ENCODE results near the gene CDKN1C. TPM values are rescaled to one million over a fixed set of nuclear protein-coding genes. Genes with fewer than 3 reads are reported as not detected.

Gene CDKN1C
- total RNA-seq, 1 experiment from 2014 or later: 40.5 TPM

DNA sequence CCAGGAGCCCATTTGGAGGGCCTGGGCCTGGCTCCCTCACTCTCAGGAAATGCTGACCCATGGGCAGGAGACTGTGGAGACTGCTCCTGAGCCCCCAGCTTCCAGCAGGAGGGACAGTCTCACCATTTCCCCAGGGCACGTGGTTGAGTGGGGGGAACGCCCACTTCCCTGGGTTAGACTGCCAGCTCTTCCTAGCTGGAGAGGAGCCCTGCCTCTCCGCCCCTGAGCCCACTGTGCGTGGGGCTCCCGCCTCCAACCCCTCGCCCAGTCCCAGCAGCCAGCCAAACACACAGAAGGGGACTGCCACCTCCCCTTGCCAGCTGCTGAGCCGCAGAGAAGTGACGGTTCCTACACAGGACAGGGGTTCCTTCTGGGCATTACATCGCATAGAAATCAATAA is 37.1 kb downstream of the CDKN1C start:
- DNase-seq (ENCODE audit: low spot score): no peak

- DNase-seq (ENCODE audit: low spot score): no peak
Observed at GRCh38 chr11:2847561-2847960, 38.0 kb downstream of the CDKN1C start.

DNA sequence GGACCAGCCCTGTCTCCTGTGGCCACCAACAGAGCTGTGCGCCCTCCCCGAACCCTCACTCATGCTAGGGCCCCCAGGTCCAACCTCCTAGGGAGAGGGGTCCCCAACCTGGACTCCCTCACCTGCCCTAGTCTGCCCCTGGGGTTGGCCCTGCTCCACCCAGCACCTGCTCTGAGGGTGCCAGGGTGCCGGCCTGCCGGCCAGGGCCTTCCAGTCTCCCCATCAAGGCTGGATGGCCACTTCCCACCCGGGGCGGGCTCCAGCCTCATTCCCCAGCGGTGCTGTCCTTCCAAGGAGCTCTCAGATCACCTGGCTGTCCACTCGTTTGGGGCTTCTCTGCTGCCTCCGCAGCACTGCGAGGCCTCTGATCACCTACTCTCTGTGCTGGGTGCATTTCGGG is 39.1 kb downstream of the CDKN1C start:
- no peak for DNase-seq (ENCODE audit: low spot score)

DNA sequence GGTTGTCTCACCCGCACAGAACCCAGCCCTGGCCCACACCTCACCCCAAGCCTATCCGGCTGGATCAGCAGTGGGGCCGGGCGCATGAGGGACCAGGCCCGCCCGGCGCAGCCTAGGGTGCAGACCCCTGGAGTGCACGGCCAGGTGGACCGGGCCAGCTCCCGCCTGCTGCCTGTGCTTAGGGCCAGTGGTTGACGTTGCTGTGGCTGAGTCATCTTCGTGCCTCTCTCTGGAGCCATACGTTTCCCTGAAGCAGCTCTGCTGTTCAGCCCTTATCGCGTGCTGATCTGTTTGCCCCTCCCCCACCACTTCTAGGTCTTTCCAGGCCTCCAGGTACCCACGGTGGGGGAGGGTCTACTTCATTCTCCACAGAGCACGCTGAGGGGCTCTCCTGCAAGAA is 39.5 kb downstream of the CDKN1C start:
- DNase-seq (ENCODE audit: low spot score): peak; percentile 64

GRCh38 chr11:2844996-2845395 is 40.6 kb downstream of the CDKN1C start:
- DNase-seq (ENCODE audit: low spot score): no peak

- DNase-seq (ENCODE audit: low spot score): peak; percentile 85
Observed at GRCh38 chr11:2844116-2844842, 41.3 kb downstream of the CDKN1C start.

DNA sequence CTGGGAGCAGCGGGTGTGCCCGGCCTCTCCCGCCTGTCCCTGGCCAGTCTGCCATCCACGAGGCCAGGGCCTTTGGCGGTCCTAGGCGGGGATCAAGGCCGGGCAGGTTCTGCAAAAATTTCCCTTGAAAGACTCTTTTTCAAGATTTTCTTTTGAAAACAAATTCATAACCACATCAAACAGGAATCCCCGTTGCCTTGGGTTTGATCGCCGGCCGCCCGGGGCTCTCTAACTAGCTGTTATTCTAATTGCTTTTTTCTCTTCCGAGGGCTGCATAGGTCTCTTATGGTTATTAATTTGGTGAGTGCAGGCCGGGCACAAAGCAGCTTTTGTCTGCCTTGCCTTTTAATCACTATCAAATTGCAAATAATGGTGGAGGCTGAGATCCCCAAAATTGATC is 42.0 kb downstream of the CDKN1C start:
- DNase-seq (ENCODE audit: low spot score): no peak

DNA sequence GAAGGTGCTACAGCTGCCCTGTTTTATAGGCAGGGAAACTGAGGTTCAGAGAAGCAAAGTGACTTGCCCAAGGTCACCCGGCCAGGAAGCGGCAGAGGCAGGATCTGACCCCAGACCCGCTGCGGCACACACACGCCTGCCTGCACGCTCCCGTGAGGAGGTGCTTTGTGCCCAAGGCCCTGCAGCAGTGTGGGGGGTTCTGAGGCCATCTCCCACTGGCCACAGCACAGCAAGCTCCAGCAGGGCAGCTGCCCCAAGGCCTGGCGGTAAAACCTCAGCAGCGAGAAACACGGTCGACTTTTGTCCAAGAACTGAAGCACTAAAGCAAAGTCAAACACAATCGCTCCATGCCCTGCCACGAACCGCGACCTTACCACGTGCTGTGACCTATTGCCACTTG is 42.7 kb downstream of the CDKN1C start:
- no peak for DNase-seq (ENCODE audit: low spot score)

DNA sequence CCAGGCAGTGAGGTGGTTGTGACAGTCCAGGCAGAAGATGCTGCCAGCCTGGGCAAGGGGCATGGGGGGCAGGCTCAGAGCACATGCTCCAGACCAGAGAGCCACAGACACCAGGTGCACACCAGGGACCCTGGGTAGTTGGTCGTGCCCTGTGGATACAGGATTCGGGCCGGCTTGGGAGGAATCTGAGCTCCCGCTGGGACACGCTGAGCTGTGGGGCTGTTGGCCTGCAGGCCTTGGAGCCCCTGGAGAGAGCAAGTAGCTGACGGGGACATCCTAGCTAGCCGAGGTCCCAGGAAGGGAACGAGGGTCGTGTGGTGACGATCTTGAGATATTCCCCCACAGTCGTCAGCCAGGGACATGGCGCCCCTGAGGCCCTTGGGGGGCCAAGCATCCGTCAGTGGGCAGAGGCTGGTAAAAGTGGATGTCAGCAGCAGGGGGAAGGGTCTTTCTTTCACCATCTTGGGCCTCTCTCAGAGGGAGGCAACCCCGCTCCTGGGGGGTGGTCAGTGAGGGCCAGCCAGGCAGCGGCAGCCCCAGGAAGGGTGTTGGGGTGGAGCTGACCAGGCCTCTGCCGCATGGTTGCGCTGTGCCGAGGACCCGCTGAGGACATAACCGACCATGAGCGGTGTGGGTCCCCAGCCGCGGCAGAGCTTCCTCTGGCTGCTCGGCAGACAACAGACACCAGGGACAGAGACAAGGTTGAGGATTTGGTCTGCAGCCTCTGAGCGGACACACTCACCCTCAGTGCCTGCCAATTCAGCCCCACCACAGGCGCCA is 44.0 kb downstream of the CDKN1C start:
- DNase-seq (ENCODE audit: low spot score): no peak

DNA sequence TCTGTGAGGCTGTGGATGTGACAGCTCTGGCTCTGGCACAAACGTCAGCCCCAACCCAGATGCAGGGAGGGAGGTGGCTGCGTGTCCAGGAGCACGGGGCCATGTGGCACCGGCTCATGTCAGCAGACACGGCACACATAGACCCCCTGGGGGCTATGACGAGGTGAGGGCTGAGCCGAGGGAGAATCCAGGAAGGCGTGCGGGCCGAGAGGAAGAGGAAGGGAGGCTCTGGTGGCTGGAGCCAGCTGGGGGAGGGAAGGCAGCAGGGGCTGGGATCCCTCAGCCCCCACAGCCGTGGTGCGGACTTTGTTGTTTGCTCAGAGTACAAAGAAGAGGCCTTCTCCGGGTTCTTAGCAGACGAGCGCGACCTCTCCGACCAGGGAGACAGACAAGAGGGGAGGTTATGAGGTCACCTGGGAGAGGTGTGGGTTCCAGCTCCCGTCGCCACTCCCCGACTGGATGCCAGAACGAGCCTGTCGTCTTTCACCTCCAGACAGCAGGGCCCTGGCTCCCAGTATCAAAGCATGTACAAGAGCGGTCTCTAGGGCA is 46.1 kb downstream of the CDKN1C start:
- no peak for DNase-seq (ENCODE audit: low spot score)

DNA sequence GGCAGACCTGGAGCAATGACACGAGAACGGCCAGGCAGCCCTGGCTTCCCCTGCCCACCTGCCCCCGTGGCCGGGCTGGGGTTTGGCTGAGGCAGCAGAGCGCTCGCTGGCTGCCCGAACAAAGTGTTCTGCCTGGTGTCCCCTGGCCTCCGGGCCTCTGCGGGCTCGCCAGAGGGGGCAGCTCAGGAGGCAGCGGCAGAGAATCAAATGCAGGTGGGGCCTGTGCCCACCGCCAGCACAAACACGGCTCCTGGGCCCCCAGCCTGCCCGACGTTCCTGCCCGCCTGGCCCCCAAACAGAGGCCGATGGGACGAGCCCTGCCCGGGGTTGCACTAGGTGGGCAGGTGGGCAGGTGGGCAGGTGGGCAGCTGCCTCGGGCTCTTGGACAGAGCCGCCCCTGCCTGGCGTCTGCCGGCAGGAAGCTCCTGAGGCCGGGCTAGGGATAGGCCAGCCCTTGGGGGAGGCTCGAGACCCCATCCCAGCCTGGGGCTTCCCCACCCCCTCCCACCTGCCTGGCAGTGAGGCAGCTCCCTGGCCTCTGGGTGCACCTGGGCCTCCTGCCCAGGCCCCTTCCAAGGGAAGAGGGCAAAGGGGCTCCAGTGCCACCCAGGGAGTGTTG is 46.8 kb downstream of the CDKN1C start:
- DNase-seq (ENCODE audit: low spot score): no peak

DNA sequence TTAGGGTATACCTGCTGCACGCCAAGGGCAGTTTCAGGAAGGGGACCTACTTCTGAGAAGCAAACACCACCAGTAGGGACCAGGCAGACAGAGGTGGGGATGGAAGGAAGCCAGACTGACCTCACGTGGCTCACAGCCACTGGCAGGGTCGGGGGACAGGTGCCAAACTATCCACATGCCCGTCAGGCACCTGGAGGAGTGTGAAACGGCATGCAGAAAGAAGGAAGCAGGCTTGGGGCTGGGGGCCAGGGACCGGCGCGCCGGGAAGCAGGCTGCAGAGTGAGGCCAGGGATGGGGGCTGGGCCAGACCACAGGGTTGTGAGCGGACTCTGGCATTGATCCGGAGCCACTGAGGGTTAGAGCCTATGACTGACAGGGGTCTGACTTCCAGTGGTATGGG is 47.5 kb downstream of the CDKN1C start:
- no peak for DNase-seq (ENCODE audit: low spot score)

DNA sequence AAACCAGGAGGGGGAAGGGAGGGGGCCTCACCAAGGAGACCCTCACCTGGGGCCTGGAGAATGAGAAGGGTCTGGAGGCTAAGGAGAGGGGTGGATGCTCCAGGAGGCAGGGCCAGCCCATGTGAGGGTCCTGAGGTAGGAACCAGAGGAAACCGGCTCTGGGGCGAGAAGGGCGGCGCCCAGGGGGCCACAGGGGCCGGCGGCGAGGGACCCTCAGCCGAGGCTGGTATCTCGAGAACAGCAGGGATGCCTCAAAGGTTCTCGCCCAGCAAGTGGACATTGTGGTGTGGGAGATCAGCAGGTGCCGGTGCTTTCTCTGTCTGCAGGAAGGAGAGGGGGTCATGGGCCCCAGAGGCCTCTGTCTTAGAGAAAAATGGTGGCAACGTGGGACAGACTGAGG is 47.9 kb downstream of the CDKN1C start:
- no peak for DNase-seq (ENCODE audit: low spot score)

- peak; percentile 66 for DNase-seq (ENCODE audit: low spot score)
Observed at GRCh38 chr11:2837096-2837601, 48.4 kb downstream of the CDKN1C start.

DNA sequence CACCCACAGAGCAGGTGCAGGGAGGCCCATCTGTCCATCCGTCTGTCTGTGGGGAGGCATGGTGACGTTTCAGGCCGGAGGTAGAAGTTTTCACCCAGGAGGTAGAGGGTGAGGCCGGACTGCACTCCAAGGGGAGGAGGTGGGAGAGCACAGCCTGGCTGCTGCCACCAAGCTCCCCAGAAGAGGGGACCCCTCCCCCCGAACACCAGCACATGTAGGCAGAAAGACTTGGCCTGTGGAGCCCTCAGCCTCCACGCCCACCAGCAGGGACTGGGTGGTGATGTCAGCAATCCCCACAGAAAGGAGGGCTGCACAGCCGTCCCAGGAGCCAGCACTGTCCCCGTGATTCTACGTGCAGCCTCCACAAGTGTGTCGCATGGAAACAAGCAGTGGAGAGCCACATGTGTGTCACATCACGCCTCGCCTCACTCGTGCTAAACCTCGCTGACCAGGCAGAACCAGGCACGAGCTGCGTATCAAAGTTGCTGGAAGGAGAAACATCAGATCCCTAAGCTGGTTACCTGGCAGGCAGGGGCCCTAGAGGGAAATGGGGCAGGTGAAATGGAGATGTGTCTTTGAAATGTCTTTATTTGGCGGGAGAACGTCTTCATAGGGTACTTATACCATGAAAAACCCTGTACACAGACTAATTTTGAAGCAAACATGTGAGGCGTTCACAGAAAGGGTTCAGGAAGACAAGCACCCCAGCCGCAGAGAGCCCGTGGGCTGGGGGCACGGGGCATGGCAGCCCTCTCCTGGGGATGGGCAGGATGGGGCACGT is 49.1 kb downstream of the CDKN1C start:
- DNase-seq (ENCODE audit: low spot score): no peak

DNA sequence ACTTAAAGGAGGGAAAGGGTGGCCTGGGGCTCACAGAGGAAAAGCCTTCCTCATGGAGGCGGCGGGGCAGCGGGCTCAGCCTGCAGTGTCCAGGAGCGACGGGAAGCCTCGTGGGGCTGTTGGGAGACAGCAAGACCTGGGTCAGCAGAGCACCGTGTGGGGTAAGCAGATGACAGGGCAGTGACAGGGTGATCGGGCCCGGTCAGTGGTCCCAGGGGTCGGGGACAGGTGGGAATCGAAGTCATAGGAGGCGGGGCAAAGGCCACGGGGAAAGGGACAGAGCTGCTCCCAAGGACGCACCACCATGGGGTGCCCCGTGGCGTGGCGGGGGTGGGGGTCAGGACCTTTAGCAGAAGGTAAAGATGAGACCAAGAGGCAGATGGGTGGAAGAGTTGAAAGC is 49.8 kb downstream of the CDKN1C start:
- DNase-seq (ENCODE audit: low spot score): no peak

GRCh38 chr11:2835296-2835695 is 50.3 kb downstream of the CDKN1C start:
- peak; percentile 52 for DNase-seq (ENCODE audit: low spot score)

- peak; percentile 33 for DNase-seq (ENCODE audit: low spot score)
Observed at GRCh38 chr11:2834503-2835273, 50.9 kb downstream of the CDKN1C start.

GRCh38 chr11:2833716-2834502 is 51.7 kb downstream of the CDKN1C start:
- no peak for DNase-seq (ENCODE audit: low spot score)
